ENCODE measurements around the gene ADORA2B. TPM values are rescaled to one million over a fixed set of nuclear protein-coding genes. Genes with fewer than 3 reads are reported as not detected.

Gene ADORA2B
- total RNA-seq, 2 experiments from 2014 or later: 1.9 to 2.2 TPM

GRCh38 chr17:15913826-15914225 lies 31.1 kb upstream of the ADORA2B start:
- CTCF ChIA-PET: interaction anchor here (0.6 kb wide), 1 partner anchor 30 kb away, joined by 4 read pairs; no protein-coding TSS in a partner anchor
- Mint-ChIP-seq H3K36me3 (ENCODE audit: low read depth) (no peaks in the 10 kb centered on the region), H3K4me1 (no peaks in the 10 kb centered on the region), H3K4me3 (no peak overlapping the region), H3K27me3 (peaks cover 5% of the 10 kb centered on the region), H3K9me3 (ENCODE audit: low read depth) (no peaks in the 10 kb centered on the region), H3K27ac (no peak overlapping the region)
- ATAC-seq (no peak), DNase-seq (no peak)
- intact Hi-C loops (cut with DNase I, micrococcal nuclease): loop anchor here in 1 of 2 experiments (5.0 kb wide), 1 partner anchor 48 kb away; no protein-coding TSS in a partner anchor
- POLR2A ChIA-PET: no interaction called here

GRCh38 chr17:15914400-15915170 lies 30.3 kb upstream of the ADORA2B start:
- peak; percentile 19 for DNase-seq
- Mint-ChIP-seq H3K27me3 (peaks cover 7% of the 10 kb centered on the region), H3K36me3 (ENCODE audit: low read depth) (no peaks in the 10 kb centered on the region), H3K4me1 (no peaks in the 10 kb centered on the region), H3K27ac (no peak overlapping the region), H3K4me3 (no peak overlapping the region), H3K9me3 (ENCODE audit: low read depth) (no peaks in the 10 kb centered on the region)
- intact Hi-C loops (cut with DNase I, micrococcal nuclease): loop anchor here in 1 of 2 experiments (5.0 kb wide), 1 partner anchor 48 kb away; no protein-coding TSS in a partner anchor
- CTCF ChIA-PET: interaction anchor here (0.6 kb wide), 1 partner anchor 30 kb away, joined by 4 read pairs; no protein-coding TSS in a partner anchor
- POLR2A ChIA-PET: no interaction called here
- peak; percentile 57 for ATAC-seq

- ATAC-seq (no peak), DNase-seq (no peak)
- H3K36me3 Mint-ChIP-seq (ENCODE audit: low read depth): no peaks in the 10 kb centered on the region
- no peaks in the 10 kb centered on the region for H3K4me1 Mint-ChIP-seq
- POLR2A ChIA-PET: no interaction called here
- peaks cover 13% of the 10 kb centered on the region for H3K27me3 Mint-ChIP-seq
- CTCF ChIA-PET: interaction anchor here (0.6 to 0.7 kb wide), 2 partner anchors 16 to 686 kb away, joined by 3 to 5 read pairs; no protein-coding TSS in a partner anchor
- no peak overlapping the region for H3K4me3 Mint-ChIP-seq
- intact Hi-C loops (cut with DNase I, micrococcal nuclease): no loop called here
- H3K9me3 Mint-ChIP-seq (ENCODE audit: low read depth): no peaks in the 10 kb centered on the region
- H3K27ac Mint-ChIP-seq: no peak overlapping the region
These were observed 29.0 kb upstream of the ADORA2B start for GRCh38 chr17:15915961-15916360.

GRCh38 chr17:15917021-15917437 lies 27.9 kb upstream of the ADORA2B start:
- no peaks in the 10 kb centered on the region for H3K4me1 Mint-ChIP-seq
- ChIA-PET CTCF (no interaction called here), POLR2A (no interaction called here)
- no peak overlapping the region for H3K27ac Mint-ChIP-seq
- no peaks in the 10 kb centered on the region for H3K36me3 Mint-ChIP-seq (ENCODE audit: low read depth)
- intact Hi-C loops (cut with DNase I, micrococcal nuclease): no loop called here
- no peak overlapping the region for H3K4me3 Mint-ChIP-seq
- ATAC-seq (no peak), DNase-seq (no peak)
- H3K9me3 Mint-ChIP-seq (ENCODE audit: low read depth): no peaks in the 10 kb centered on the region
- H3K27me3 Mint-ChIP-seq: peaks cover 14% of the 10 kb centered on the region

GRCh38 chr17:15917438-15918027 lies 27.4 kb upstream of the ADORA2B start:
- intact Hi-C loops (cut with DNase I, micrococcal nuclease): no loop called here
- ATAC-seq: no peak
- no peak overlapping the region for H3K27ac Mint-ChIP-seq
- no peaks in the 10 kb centered on the region for H3K9me3 Mint-ChIP-seq (ENCODE audit: low read depth)
- H3K4me3 Mint-ChIP-seq: no peak overlapping the region
- peaks cover 14% of the 10 kb centered on the region for H3K27me3 Mint-ChIP-seq
- CTCF ChIA-PET: no interaction called here
- no peaks in the 10 kb centered on the region for H3K4me1 Mint-ChIP-seq
- H3K36me3 Mint-ChIP-seq (ENCODE audit: low read depth): no peaks in the 10 kb centered on the region
- DNase-seq: no peak
- POLR2A ChIA-PET: no interaction called here

GRCh38 chr17:15918261-15918660 lies 26.7 kb upstream of the ADORA2B start:
- H3K36me3 Mint-ChIP-seq (ENCODE audit: low read depth): no peaks in the 10 kb centered on the region
- ChIA-PET POLR2A (no interaction called here), CTCF (no interaction called here)
- H3K27me3 Mint-ChIP-seq: peaks cover 14% of the 10 kb centered on the region
- no peaks in the 10 kb centered on the region for H3K4me1 Mint-ChIP-seq
- intact Hi-C loops (cut with DNase I, micrococcal nuclease): no loop called here
- no peak overlapping the region for H3K4me3 Mint-ChIP-seq
- DNase-seq: no peak
- no peaks in the 10 kb centered on the region for H3K9me3 Mint-ChIP-seq (ENCODE audit: low read depth)
- ATAC-seq: no peak
- H3K27ac Mint-ChIP-seq: no peak overlapping the region

- Mint-ChIP-seq H3K27me3 (peaks cover 14% of the 10 kb centered on the region), H3K4me3 (no peak overlapping the region), H3K9me3 (ENCODE audit: low read depth) (no peaks in the 10 kb centered on the region), H3K27ac (no peak overlapping the region), H3K36me3 (ENCODE audit: low read depth) (no peaks in the 10 kb centered on the region), H3K4me1 (no peaks in the 10 kb centered on the region)
- no peak for ATAC-seq
- CTCF ChIA-PET: interaction anchor here (0.7 kb wide), 1 partner anchor 593 kb away, joined by 3 read pairs; no protein-coding TSS in a partner anchor
- DNase-seq: no peak
- POLR2A ChIA-PET: no interaction called here
- intact Hi-C loops (cut with DNase I, micrococcal nuclease): no loop called here
These were observed 26.2 kb upstream of the ADORA2B start for GRCh38 chr17:15918661-15919259.

- Mint-ChIP-seq H3K4me3 (no peak overlapping the region), H3K27me3 (peaks cover 14% of the 10 kb centered on the region), H3K4me1 (no peaks in the 10 kb centered on the region), H3K27ac (no peak overlapping the region), H3K36me3 (ENCODE audit: low read depth) (no peaks in the 10 kb centered on the region), H3K9me3 (ENCODE audit: low read depth) (no peaks in the 10 kb centered on the region)
- POLR2A ChIA-PET: no interaction called here
- DNase-seq (no peak), ATAC-seq (no peak)
- intact Hi-C loops (cut with DNase I, micrococcal nuclease): no loop called here
- CTCF ChIA-PET: interaction anchor here (0.7 kb wide), 1 partner anchor 592 kb away, joined by 3 read pairs; no protein-coding TSS in a partner anchor
These were observed 25.5 kb upstream of the ADORA2B start for GRCh38 chr17:15919466-15919865.

GRCh38 chr17:15920758-15921239 lies 24.1 kb upstream of the ADORA2B start:
- H3K4me3 Mint-ChIP-seq: no peak overlapping the region
- intact Hi-C loops (cut with DNase I, micrococcal nuclease): no loop called here
- POLR2A ChIA-PET: no interaction called here
- no peaks in the 10 kb centered on the region for H3K36me3 Mint-ChIP-seq (ENCODE audit: low read depth)
- CTCF ChIA-PET: interaction anchor here (0.6 kb wide), 1 partner anchor 573 kb away, joined by 3 read pairs; no protein-coding TSS in a partner anchor
- no peaks in the 10 kb centered on the region for H3K4me1 Mint-ChIP-seq
- ATAC-seq: no peak
- no peak overlapping the region for H3K27ac Mint-ChIP-seq
- H3K9me3 Mint-ChIP-seq (ENCODE audit: low read depth): no peaks in the 10 kb centered on the region
- H3K27me3 Mint-ChIP-seq: peaks cover 14% of the 10 kb centered on the region
- no peak for DNase-seq

GRCh38 chr17:15921640-15922039 lies 23.3 kb upstream of the ADORA2B start:
- intact Hi-C loops (cut with DNase I, micrococcal nuclease): no loop called here
- Mint-ChIP-seq H3K4me1 (no peaks in the 10 kb centered on the region), H3K4me3 (no peak overlapping the region), H3K36me3 (ENCODE audit: low read depth) (no peaks in the 10 kb centered on the region), H3K27me3 (peaks cover 14% of the 10 kb centered on the region), H3K27ac (no peak overlapping the region), H3K9me3 (ENCODE audit: low read depth) (no peaks in the 10 kb centered on the region)
- ATAC-seq (no peak), DNase-seq (no peak)
- POLR2A ChIA-PET: no interaction called here
- CTCF ChIA-PET: no interaction called here

GRCh38 chr17:15922586-15922985 lies 22.3 kb upstream of the ADORA2B start:
- DNase-seq (no peak), ATAC-seq (no peak)
- H3K4me1 Mint-ChIP-seq: no peaks in the 10 kb centered on the region
- no peaks in the 10 kb centered on the region for H3K9me3 Mint-ChIP-seq (ENCODE audit: low read depth)
- H3K27ac Mint-ChIP-seq: no peak overlapping the region
- H3K36me3 Mint-ChIP-seq (ENCODE audit: low read depth): no peaks in the 10 kb centered on the region
- peaks cover 14% of the 10 kb centered on the region for H3K27me3 Mint-ChIP-seq
- H3K4me3 Mint-ChIP-seq: no peak overlapping the region
- intact Hi-C loops (cut with DNase I, micrococcal nuclease): no loop called here
- ChIA-PET POLR2A (no interaction called here), CTCF (no interaction called here)

Data from activated CD4-positive, alpha-beta T cell treated with anti-CD3 and anti-CD28 coated beads for 36 hours (primary cell).